Heart left ventricle (tissue), 16 donors: ENCODE results near the gene PLA2G6. TPM values are rescaled to one million over a fixed set of nuclear protein-coding genes. Genes with fewer than 3 reads are reported as not detected.

ENCODE experiments used
- ATAC-seq, 4 donors: fragments of 200-7000 bp; cut with Tn5 transposase; one replicate each; pipeline ENCODE4 v1.9.1; 2020 to 2022; ENCODE audit warnings: moderate library complexity in 4 of 4, mild to moderate bottlenecking in 3 of 4, moderate number of reproducible peaks in 1 of 4
- DNase-seq, 5 donors: peaks; one replicate each; pipeline ENCODE4 v3.0.0-alpha.2; 2020
- H3K27ac ChIP-seq, 12 donors: fragments of 200-600 bp; sonication (generic) in 4 of 12; one replicate each; pipeline versions ENCODE4 v1.5.0 to v1.8.0; 2016 to 2022; ENCODE audit warnings: mild to moderate bottlenecking in 2 of 12
- H3K27me3 ChIP-seq, 9 donors: fragments of 200-600 bp; sonication (generic) in 2 of 9; one replicate each; pipeline versions ENCODE4 v1.5.1 to v1.8.0; 2016 to 2022; ENCODE audit warnings: mild to moderate bottlenecking in 3 of 9
- H3K36me3 ChIP-seq, 9 donors: fragments of 200-600 bp; sonication (generic) in 2 of 9; one replicate each; pipeline versions ENCODE4 v1.5.0 to v1.8.0; 2018 to 2022; ENCODE audit warnings: mild to moderate bottlenecking in 2 of 9
- H3K4me1 ChIP-seq, 12 donors: fragments of 200-600 bp; sonication (generic) in 4 of 12; one replicate each; pipeline versions ENCODE4 v1.5.0 to v1.8.0; 2016 to 2022; ENCODE audit warnings: mild to moderate bottlenecking in 3 of 12
- H3K4me3 ChIP-seq, 12 donors: fragments of 200-600 bp; sonication (generic) in 4 of 12; one replicate each; pipeline versions ENCODE4 v1.5.0 to v1.8.0; 2017 to 2022; ENCODE audit warnings: mild to moderate bottlenecking in 9 of 12, moderate library complexity in 4 of 12
- H3K9me3 ChIP-seq, 12 donors: fragments of 200-600 bp; sonication (generic) in 4 of 12; one replicate each; pipeline versions ENCODE4 v1.5.0 to v1.8.0; 2016 to 2022; ENCODE audit warnings: mild to moderate bottlenecking in 1 of 12
- POLR2A ChIP-seq, 2 donors: fragments of 450-650 bp; IDR thresholded peaks; one replicate each; pipeline ENCODE4 v1.6.1; 2017; ENCODE audit warnings: antibody characterized with exemption in 2 of 2, mild to moderate bottlenecking in 2 of 2, moderate library complexity in 2 of 2
- WGBS, 4 donors: extraction: QIAGEN DNeasy Blood & Tissue Kit in 2 of 4; methylation state at CpG; one replicate each; pipeline versions ENCODE4 v1.1.5 to v1.1.7; 2013 to 2018; 5-methylcytosine and 5-hydroxymethylcytosine counted together
- intact Hi-C, 10 donors: fragments of 100-400 bp; cut with DNase I; formaldehyde crosslinking; loops; one replicate each; pipeline versions ENCODE4 v1.11.1 to v1.14.2; 2022
- polyA plus RNA-seq, 2 donors: library from polyadenylated mRNA; stranded (reverse); fragments of 200-250 nt; gene quantifications; one replicate each; pipeline ENCODE4 v1.2.3, GENCODE V29; 2013
- total RNA-seq, 9 donors: library from RNA; depleted of rRNA in 2 of 9; stranded (reverse); fragments of >200 nt in 2 of 9; fragmentation: NEBNext Ultra II Directional in 3 of 9; extraction: Animal tissue kit (Norgen Biotek cat#: 25700) in 3 of 9; gene quantifications; one replicate each; pipeline versions ENCODE4 v1.1.0 to v1.2.4, GENCODE V29; 2016 to 2023
- TF ChIP-seq, protein P1 (sequence below), 12 donors: fragments of 200-600 bp; sonication (generic) in 4 of 12; IDR thresholded peaks; one replicate each; pipeline versions ENCODE4 v1.5.0 to v1.8.0; 2018 to 2022; ENCODE audit warnings: antibody characterized with exemption in 12 of 12, mild to moderate bottlenecking in 5 of 12
- donor health status: ischemic (EF 13 %, LVEDD 7.1; RV severe dilation, severe dysfunction).
- donor health status: healthy with polysubstance abuse.
- donor health status: DM: no; HTN: yes; CAD: no.
- donor health status: DM: no; HTN: no; CAD: no.
- donor health status: ischemic (EF 25% LVEDD 6.9; RV normal size, moderate dysfunction).
- donor health status: ischemic (EF 25% LVEDD 5.7; RV mildly dilated, moderate dysfunction).
- donor health status: healthy.
- donor health status: DM: yes; HTN: yes; CAD: no.
- donor health status: ischemic (EF 35%, LVEDD 5.7; RV mildly dilated, moderate dysfunction).
- donor health status: nonischemic (EF 11% LVEDD 7.7; RV severe dilation, severe dysfunction).
- donor health status: DM: yes; HTN: yes; CAD: no.
- donor health status: PGD.
- donor health status: ischemic (EF 29% LVEDD 5.4; RV normal size, mild dysfunction).
- donor health status: nonischemic (EF 23%, LVEDD 6.1; RV moderate dilation, normal function).

PLA2G6 gene
- total and polyA plus RNA-seq, 11 donors, result 4.9 to 17.9 (median 11.0) TPM

DNA sequence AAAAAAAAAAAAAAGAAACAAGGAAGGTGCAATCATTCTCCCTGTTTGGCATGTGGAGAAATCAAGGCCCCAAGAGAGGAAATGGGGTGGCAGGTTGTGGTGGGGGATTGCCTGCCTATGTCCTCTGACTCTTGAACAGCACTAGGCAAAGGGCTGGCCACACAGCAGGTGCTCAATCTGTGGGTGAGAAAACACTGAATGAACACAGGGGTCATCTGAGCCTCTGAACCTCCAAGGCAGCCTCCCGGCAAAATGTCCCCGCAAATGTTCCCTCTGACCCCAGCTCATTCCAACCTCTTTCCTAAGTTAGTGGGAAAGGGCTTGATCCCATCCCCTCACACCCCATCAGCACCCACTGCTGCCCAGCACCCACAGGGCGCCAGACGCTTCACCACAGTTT, 4.6 kb downstream of the PLA2G6 start:
- intact Hi-C loops, result loop anchor here in 1 of 10 donors (5.0 kb wide), 1 partner anchor 140 kb away; the partner anchor contains the start of gene CSNK1E
- H3K4me1 ChIP-seq, result peaks cover 6 to 85% (median 52%) of the 10 kb centered on the region in 12 donors
- H3K27ac ChIP-seq, result peak overlapping the region in 11 of 12 donors; percentile 39 to 98 (median 81)

DNA sequence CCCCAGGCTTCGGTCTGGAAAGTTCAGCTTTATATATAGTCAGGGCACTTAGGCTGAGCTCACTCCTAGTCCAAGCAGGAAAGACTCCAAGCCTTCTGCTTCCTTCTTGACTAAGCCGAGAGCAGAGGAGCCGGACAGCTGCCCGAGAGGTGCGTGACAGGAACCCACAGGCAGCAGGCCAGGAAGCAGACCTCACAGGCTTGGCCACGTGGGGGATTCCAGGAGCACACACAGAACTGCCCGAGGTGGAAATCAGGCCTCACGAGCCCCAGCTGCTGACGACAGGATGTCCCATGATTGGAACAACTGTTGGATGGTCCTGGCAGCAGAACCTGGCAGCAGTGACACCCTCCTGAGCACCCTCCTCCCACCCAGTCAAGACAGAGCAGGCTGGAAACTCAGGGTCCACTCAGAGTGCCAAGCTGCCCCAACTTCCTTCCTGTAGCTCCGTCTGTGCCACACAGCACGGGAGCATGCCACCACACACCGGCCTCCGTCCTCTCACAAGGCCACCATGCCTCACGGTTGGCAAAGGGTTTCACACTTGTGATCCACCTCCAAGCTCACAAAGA, 5.4 kb downstream of the PLA2G6 start:
- WGBS, 4 donors, result 18 to 37% (median 22%) methylated on average over 8 to 14 of the region's 14 CpGs
- peak; percentile 71 to 82 (median 78) for ATAC-seq
- TF ChIP-seq, protein P1, sequence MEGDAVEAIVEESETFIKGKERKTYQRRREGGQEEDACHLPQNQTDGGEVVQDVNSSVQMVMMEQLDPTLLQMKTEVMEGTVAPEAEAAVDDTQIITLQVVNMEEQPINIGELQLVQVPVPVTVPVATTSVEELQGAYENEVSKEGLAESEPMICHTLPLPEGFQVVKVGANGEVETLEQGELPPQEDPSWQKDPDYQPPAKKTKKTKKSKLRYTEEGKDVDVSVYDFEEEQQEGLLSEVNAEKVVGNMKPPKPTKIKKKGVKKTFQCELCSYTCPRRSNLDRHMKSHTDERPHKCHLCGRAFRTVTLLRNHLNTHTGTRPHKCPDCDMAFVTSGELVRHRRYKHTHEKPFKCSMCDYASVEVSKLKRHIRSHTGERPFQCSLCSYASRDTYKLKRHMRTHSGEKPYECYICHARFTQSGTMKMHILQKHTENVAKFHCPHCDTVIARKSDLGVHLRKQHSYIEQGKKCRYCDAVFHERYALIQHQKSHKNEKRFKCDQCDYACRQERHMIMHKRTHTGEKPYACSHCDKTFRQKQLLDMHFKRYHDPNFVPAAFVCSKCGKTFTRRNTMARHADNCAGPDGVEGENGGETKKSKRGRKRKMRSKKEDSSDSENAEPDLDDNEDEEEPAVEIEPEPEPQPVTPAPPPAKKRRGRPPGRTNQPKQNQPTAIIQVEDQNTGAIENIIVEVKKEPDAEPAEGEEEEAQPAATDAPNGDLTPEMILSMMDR (IDR thresholded peaks at IDR 0.05), result no peak
- TF ChIP-seq POLR2A (IDR thresholded peaks at IDR 0.05), result no peak

More for the DNA sequence above, 4.6 kb downstream of the PLA2G6 start:
- Histone ChIP-seq H3K4me3 (no peak overlapping the region), H3K9me3 (no peaks in the 10 kb centered on the region), H3K36me3 (no peaks in the 10 kb centered on the region), H3K27me3 (no peaks in the 10 kb centered on the region)
- ATAC-seq (no peak), DNase-seq (no peak)
- TF ChIP-seq, protein P1 (IDR thresholded peaks at IDR 0.05), result no peak
- TF ChIP-seq POLR2A (IDR thresholded peaks at IDR 0.05), result no peak
- WGBS, 4 donors, result 92 to 97% (median 96%) methylated on average over 4 of the region's 4 CpGs

DNA sequence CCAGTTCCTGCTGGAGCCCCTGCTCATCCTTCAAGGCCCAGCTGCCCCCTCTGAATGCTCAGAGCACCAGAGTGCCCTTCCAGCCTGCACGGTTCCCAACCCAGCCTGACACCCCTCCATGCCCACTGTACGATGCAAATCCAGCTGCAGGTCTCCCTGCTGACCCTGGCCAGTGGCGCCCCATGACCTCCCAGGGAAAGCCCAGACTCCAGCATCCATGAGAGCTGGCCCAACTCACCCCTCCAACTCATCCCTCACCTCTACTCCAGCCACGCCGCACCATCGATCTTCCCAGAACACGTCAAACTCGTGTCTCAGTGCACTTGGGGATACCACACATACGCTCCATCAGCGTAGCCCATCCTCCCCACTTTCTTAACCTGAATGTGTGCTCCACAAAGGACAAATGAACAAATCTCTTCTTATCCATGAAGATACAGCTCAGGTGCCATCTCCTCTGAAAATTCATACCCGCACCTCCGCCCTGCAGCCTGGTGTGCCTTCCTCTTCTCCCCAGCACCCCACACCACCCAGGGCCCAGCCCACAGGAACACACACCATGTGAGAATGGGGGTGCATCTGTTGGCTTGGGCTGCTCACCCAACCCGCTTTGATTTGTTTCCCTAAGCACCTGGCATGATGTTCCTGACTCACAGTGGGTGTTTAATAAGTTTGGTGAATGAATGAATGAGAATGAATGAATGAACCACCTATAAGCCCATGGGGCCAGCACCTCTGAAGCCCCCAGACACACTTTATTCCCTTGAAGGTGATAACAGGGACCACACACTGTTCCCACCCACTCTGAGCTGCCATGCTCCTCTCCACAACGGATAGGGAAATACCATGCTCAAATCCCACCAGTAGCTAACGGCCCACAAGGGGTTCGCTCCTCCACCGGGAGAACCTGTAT, 6.2 kb downstream of the PLA2G6 start:
- WGBS, 4 donors, result 88 to 92% (median 88%) methylated on average over 16 to 17 of the region's 17 CpGs
- H3K4me3 ChIP-seq, result peak overlapping the region in 1 of 12 donors; percentile 8
- ATAC-seq (no peak), DNase-seq (no peak)
- peaks cover 3 to 74% (median 43%) of the 10 kb centered on the region in 12 donors for H3K4me1 ChIP-seq
- no peaks in the 10 kb centered on the region for H3K36me3 ChIP-seq
- intact Hi-C loops, result loop anchor here in 1 of 10 donors (5.0 kb wide), 1 partner anchor 142 kb away; the partner anchor contains the start of gene CSNK1E
- TF ChIP-seq POLR2A (IDR thresholded peaks at IDR 0.05), result no peak
- TF ChIP-seq, protein P1 (IDR thresholded peaks at IDR 0.05), result no peak
- peak overlapping the region in 11 of 12 donors; percentile 61 to 98 (median 81) for H3K27ac ChIP-seq
- H3K9me3 ChIP-seq, result no peaks in the 10 kb centered on the region
- no peaks in the 10 kb centered on the region for H3K27me3 ChIP-seq

More for the DNA sequence above, 5.4 kb downstream of the PLA2G6 start:
- DNase-seq, result peak; percentile 84 to 95 (median 88)
- Histone ChIP-seq H3K9me3 (no peaks in the 10 kb centered on the region), H3K4me3 (peak overlapping the region in 1 of 12 donors; percentile 8), H3K27ac (peak overlapping the region; percentile 39 to 98 (median 80)), H3K4me1 (peaks cover 6 to 82% (median 51%) of the 10 kb centered on the region in 12 donors), H3K27me3 (no peaks in the 10 kb centered on the region), H3K36me3 (no peaks in the 10 kb centered on the region)
- intact Hi-C loops, result loop anchor here in 1 of 10 donors (5.0 kb wide), 1 partner anchor 141 kb away; the partner anchor contains the start of gene CSNK1E
